ENCODE results near the gene RHOC. TPM values are rescaled to one million over a fixed set of nuclear protein-coding genes. Genes with fewer than 3 reads are reported as not detected.

Gene RHOC
- total RNA-seq, 1 donor from 2014 or later, result 891 TPM

- no peak for DNase-seq (ENCODE audit: extremely low read depth, low read depth, low spot score)
Observed at GRCh38 chr1:112718691-112719418, 11.9 kb upstream of the RHOC start.

- DNase-seq (ENCODE audit: extremely low read depth, low read depth, low spot score), result no peak
Observed at GRCh38 chr1:112717263-112717873, 10.4 kb upstream of the RHOC start.

GRCh38 chr1:112716133-112716720 is 9.3 kb upstream of the RHOC start:
- DNase-seq (ENCODE audit: extremely low read depth, low read depth, low spot score), result peak; percentile 80

- DNase-seq (ENCODE audit: extremely low read depth, low read depth, low spot score), result peak; percentile 45
Observed at GRCh38 chr1:112715264-112716053, 8.5 kb upstream of the RHOC start, which contains the start of gene PPM1J. Gene PPM1J, minus strand, starts transcription at chr1:112715332. Its CDS starts 31 bp downstream, at chr1:112715301.

GRCh38 chr1:112714313-112715263 is 7.7 kb upstream of the RHOC start:
- no peak for DNase-seq (ENCODE audit: extremely low read depth, low read depth, low spot score)

GRCh38 chr1:112713466-112714312 is 6.8 kb upstream of the RHOC start:
- no peak for DNase-seq (ENCODE audit: extremely low read depth, low read depth, low spot score)

GRCh38 chr1:112712701-112713128 is 5.8 kb upstream of the RHOC start:
- no peak for DNase-seq (ENCODE audit: extremely low read depth, low read depth, low spot score)

- no peak for DNase-seq (ENCODE audit: extremely low read depth, low read depth, low spot score)
Observed at GRCh38 chr1:112712191-112712590, 5.3 kb upstream of the RHOC start.

GRCh38 chr1:112711670-112712069 is 4.7 kb upstream of the RHOC start:
- DNase-seq (ENCODE audit: extremely low read depth, low read depth, low spot score), result no peak

- DNase-seq (ENCODE audit: extremely low read depth, low read depth, low spot score), result no peak
Observed at GRCh38 chr1:112711041-112711440, 4.1 kb upstream of the RHOC start.

GRCh38 chr1:112710586-112710985 is 3.7 kb upstream of the RHOC start:
- DNase-seq (ENCODE audit: extremely low read depth, low read depth, low spot score), result no peak

GRCh38 chr1:112710159-112710558 is 3.2 kb upstream of the RHOC start:
- no peak for DNase-seq (ENCODE audit: extremely low read depth, low read depth, low spot score)

GRCh38 chr1:112708489-112708888 is 1.6 kb upstream of the RHOC start:
- DNase-seq (ENCODE audit: extremely low read depth, low read depth, low spot score), result no peak

GRCh38 chr1:112708002-112708448 is 1.1 kb upstream of the RHOC start:
- no peak for DNase-seq (ENCODE audit: extremely low read depth, low read depth, low spot score)

GRCh38 chr1:112707221-112708001 is 484 bp upstream of the RHOC start:
- no peak for DNase-seq (ENCODE audit: extremely low read depth, low read depth, low spot score)

- peak; percentile 78 for DNase-seq (ENCODE audit: extremely low read depth, low read depth, low spot score)
Observed at GRCh38 chr1:112704934-112705627, 1.8 kb downstream of the RHOC start.

GRCh38 chr1:112704391-112704933 is 2.5 kb downstream of the RHOC start:
- DNase-seq (ENCODE audit: extremely low read depth, low read depth, low spot score), result no peak

All from glomerular endothelial cell (primary cell).